A549 (cell line): ENCODE measurements around the gene TJP3. TPM values are rescaled to one million over a fixed set of nuclear protein-coding genes. Genes with fewer than 3 reads are reported as not detected.

Experiments used
- ATAC-seq, 2 experiments: fragments of 200-7000 bp in 1 of 2; fragments of >200 bp in 1 of 2; cut with Nextera tagmentation in 1 of 2; cut with Tn5 transposase in 1 of 2; 3 replicates each; pipeline versions ENCODE4 v1.8.0 to v1.9.1; 2018 to 2020; ENCODE audit warnings: mild to moderate bottlenecking in 1 of 2, moderate library complexity in 1 of 2
- CTCF ChIA-PET: fragments of 300-600 bp; sonication (Branson Sonifier 250); formaldehyde crosslinking; extraction: SDS; loops from one replicate; lab custom pipeline; 2021; ENCODE audit warnings: antibody characterized with exemption, inconsistent platforms; lab: Yijun Ruan, JAX
- POLR2A ChIA-PET: fragments of 350-600 bp; formaldehyde crosslinking; extraction: SDS; loops from one replicate; lab custom pipeline; 2021; ENCODE audit warnings: antibody characterized with exemption, inconsistent platforms; lab: Yijun Ruan, JAX
- DNase-seq, 2 experiments: peaks; one replicate each; pipeline versions ENCODE4 v3.0.0 to v3.0.0-alpha.2; 2011 to 2016; ENCODE audit warnings: low read depth in 1 of 2, low spot score in 1 of 2
- FAIRE-seq: peaks from 2 replicates; lab custom pipeline; 2011; peaks lifted over from hg19 to GRCh38; lab: Jason Lieb, UNC
- H3K27ac ChIP-seq, 2 experiments: fragments of >200 bp; sonication (Bioruptor Twin); formaldehyde crosslinking; 3 replicates each; pipeline ENCODE4 v1.5.1; 2016 to 2017
- H3K4me1 ChIP-seq: fragments of >200 bp; sonication (Bioruptor Twin); formaldehyde crosslinking; 3 replicates; pipeline ENCODE4 v1.6.1; 2016
- H3K4me2 ChIP-seq: fragments of >200 bp; sonication (Bioruptor Twin); formaldehyde crosslinking; 3 replicates; pipeline ENCODE4 v1.6.1; 2016
- H3K4me3 ChIP-seq: fragments of >200 bp; sonication (Bioruptor Twin); formaldehyde crosslinking; 3 replicates; pipeline ENCODE4 v1.5.1; 2016
- H3K9me3 ChIP-seq: fragments of >200 bp; sonication (Bioruptor Twin); formaldehyde crosslinking; 3 replicates; pipeline ENCODE4 v1.6.1; 2016
- CTCF ChIP-seq: fragments of >200 bp; sonication (Bioruptor Twin); formaldehyde crosslinking; IDR thresholded peaks from 3 replicates; pipeline ENCODE4 v1.5.1; 2016
- EHF ChIP-seq: fragments of 250-450 bp; sonication (Bioruptor Pico); IDR thresholded peaks from 2 replicates; pipeline ENCODE4 v1.5.0; 2020; ENCODE audit warnings: mild to moderate bottlenecking
- EHMT2 ChIP-seq: fragments of 200-600 bp; sonication (generic); IDR thresholded peaks from 2 replicates; pipeline ENCODE4 v1.6.1; 2016; ENCODE audit warnings: antibody characterized with exemption, low read depth, mild to moderate bottlenecking, moderate library complexity
- EP300 ChIP-seq, 2 experiments: fragments of >200 bp; sonication (Bioruptor Twin); formaldehyde crosslinking; IDR thresholded peaks; 2 replicates in 1 of 2; 3 replicates in 1 of 2; pipeline ENCODE4 v1.6.1; 2016 to 2017
- FOSB ChIP-seq: fragments of 250-450 bp; sonication (Bioruptor Pico); IDR thresholded peaks from 2 replicates; pipeline ENCODE4 v1.5.0; 2020; ENCODE audit warnings: mild to moderate bottlenecking, moderate library complexity
- GATA3 ChIP-seq: IDR thresholded peaks from 2 replicates; pipeline ENCODE4 v1.6.1; 2012; ENCODE audit warnings: borderline replicate concordance
- HES2 ChIP-seq: fragments of >200 bp; sonication (Bioruptor Twin); formaldehyde crosslinking; IDR thresholded peaks from 2 replicates; pipeline ENCODE4 v1.6.1; 2016
- HOXB13 ChIP-seq: fragments of 250-450 bp; sonication (Bioruptor Pico); IDR thresholded peaks from 2 replicates; pipeline ENCODE4 v1.5.0; 2020; ENCODE audit warnings: low read depth, mild to moderate bottlenecking, moderate library complexity
- HOXB5 ChIP-seq: fragments of 250-450 bp; sonication (Bioruptor Pico); IDR thresholded peaks from 2 replicates; pipeline ENCODE4 v1.5.0; 2020; ENCODE audit warnings: mild to moderate bottlenecking, moderate library complexity
- JUNB ChIP-seq: fragments of >200 bp; sonication (Bioruptor Twin); formaldehyde crosslinking; IDR thresholded peaks from 2 replicates; pipeline ENCODE4 v1.6.1; 2016
- KDM1A ChIP-seq: fragments of 200-600 bp; sonication (generic); IDR thresholded peaks from 2 replicates; pipeline ENCODE4 v1.6.1; 2016; ENCODE audit warnings: low read depth, mild to moderate bottlenecking
- MAZ ChIP-seq: fragments of 150-350 bp; IDR thresholded peaks from 2 replicates; pipeline ENCODE4 v1.6.1; 2014; ENCODE audit warnings: antibody characterized with exemption, low read depth, low read length, borderline replicate concordance
- NPAS2 ChIP-seq: fragments of 250-450 bp; sonication (Bioruptor Pico); IDR thresholded peaks from 2 replicates; pipeline ENCODE4 v1.8.0; 2022; ENCODE audit warnings: mild to moderate bottlenecking, moderate library complexity, borderline replicate concordance
- NR3C1 ChIP-seq: fragments of >200 bp; sonication (Bioruptor Twin); formaldehyde crosslinking; IDR thresholded peaks from 3 replicates; pipeline ENCODE4 v1.6.1; 2017
- PHF8 ChIP-seq: fragments of 200-600 bp; sonication (generic); IDR thresholded peaks from 2 replicates; pipeline ENCODE4 v1.6.1; 2016; ENCODE audit warnings: low read depth, mild to moderate bottlenecking, antibody characterized with exemption, moderate library complexity, borderline replicate concordance
- POLR2AphosphoS2 ChIP-seq: conservative IDR thresholded peaks from 2 replicates; pipeline ENCODE4 v1.6.1; 2012; ENCODE audit warnings: low read length, improper control_type of control experiment, inconsistent platforms
- RCOR1 ChIP-seq: fragments of 150-350 bp; IDR thresholded peaks from 2 replicates; pipeline ENCODE4 v1.6.1; 2014; ENCODE audit warnings: antibody characterized with exemption, low read length, low read depth
- RFX5 ChIP-seq: fragments of 450-650 bp; IDR thresholded peaks from 2 replicates; pipeline ENCODE4 v1.7.1; 2014; ENCODE audit warnings: antibody characterized with exemption, mild to moderate bottlenecking, moderate library complexity
- TFCP2L1 ChIP-seq: fragments of 250-450 bp; sonication (Bioruptor Pico); IDR thresholded peaks from 2 replicates; pipeline ENCODE4 v1.5.0; 2021; ENCODE audit warnings: mild to moderate bottlenecking
- TP53 ChIP-seq: fragments of 250-450 bp; sonication (Bioruptor Pico); IDR thresholded peaks from 2 replicates; pipeline ENCODE4 v1.5.0; 2021; ENCODE audit warnings: mild to moderate bottlenecking, moderate library complexity
- ZC3H11A ChIP-seq: fragments of 450-650 bp; IDR thresholded peaks from 2 replicates; pipeline ENCODE4 v1.6.1; 2014; ENCODE audit warnings: antibody characterized with exemption, mild to moderate bottlenecking
- ZNF302 ChIP-seq: fragments of 250-450 bp; sonication (Bioruptor Pico); IDR thresholded peaks from 2 replicates; pipeline ENCODE4 v1.9.0; 2021; ENCODE audit warnings: inconsistent platforms, mild to moderate bottlenecking, moderate library complexity
- WGBS: methylation state at CpG from one replicate; pipeline ENCODE4 v1.1.6; 2017; ENCODE audit errors: missing lambda C conversion rate; 5-methylcytosine and 5-hydroxymethylcytosine counted together
- polyA plus RNA-seq, 4 experiments: library from polyadenylated mRNA; depleted of rRNA in 3 of 4; stranded (reverse); fragments of >200 nt; fragmentation: RNase III in 1 of 4; extraction: RNeasy Plus Mini Kit Qiagen cat#74134 plus additional on column Dnase treatment in 1 of 4; gene quantifications; 2 replicates in 3 of 4; 3 replicates in 1 of 4; pipeline ENCODE4 v1.2.3, GENCODE V29; 2011 to 2017
- TF ChIP-seq, protein P1 (sequence below): fragments of 250-450 bp; sonication (Bioruptor Pico); IDR thresholded peaks from 2 replicates; pipeline ENCODE4 v1.5.0; 2020; ENCODE audit warnings: low read depth, mild to moderate bottlenecking, moderate library complexity

TJP3 gene
- polyA plus RNA-seq, 2 of the 4 experiments (the other 2 are of a cell fraction) = 1.5 to 2.3 TPM

DNA sequence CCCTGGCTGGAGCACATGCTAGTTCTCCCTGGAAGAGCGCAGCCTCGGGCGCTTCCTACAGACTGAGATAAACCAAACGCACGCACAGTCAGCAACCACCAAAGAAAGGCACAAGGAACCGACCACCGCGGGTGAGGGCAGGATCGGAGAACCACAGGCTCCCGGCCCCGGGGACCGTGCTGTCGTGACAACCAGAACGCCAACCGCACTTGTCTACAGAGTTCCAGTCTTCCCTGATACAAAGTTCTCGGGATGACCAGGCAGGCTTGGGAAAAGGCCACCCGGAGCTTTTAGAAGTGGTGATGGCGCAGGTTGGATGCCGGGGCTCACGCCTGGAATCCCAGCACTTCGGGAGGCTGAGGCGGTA lies 48.5 kb upstream of the TJP3 start:
- no peak for TF ChIP-seq HES2
- no peak for TF ChIP-seq EHF (CRISPR knock-in tag)
- no peak for TF ChIP-seq EHMT2
- no peak for TF ChIP-seq TP53 (CRISPR knock-in tag)
- TF ChIP-seq CTCF = no peak
- ATAC-seq (no peak), DNase-seq (no peak), FAIRE-seq (no peak)
- H3K4me3 ChIP-seq = no peak overlapping the region
- H3K4me2 ChIP-seq = no peak overlapping the region
- POLR2A ChIA-PET = no interaction called here
- WGBS = 96% methylated on average over 22 of the region's 22 CpGs
- H3K9me3 ChIP-seq = no peaks in the 10 kb centered on the region
- CTCF ChIA-PET = interaction anchor here (0.6 to 1.7 kb wide), 3 partner anchors 40 to 114 kb away, joined by 3 to 5 read pairs (median 3); partner anchors contain the start of gene PIP5K1C
- no peak overlapping the region for H3K27ac ChIP-seq
- no peaks in the 10 kb centered on the region for H3K4me1 ChIP-seq

GRCh38 chr19:3660493-3661219 lies 47.5 kb upstream of the TJP3 start:
- ATAC-seq (no peak), DNase-seq (no peak), FAIRE-seq (no peak)
- ChIA-PET POLR2A (no interaction called here), CTCF (interaction anchor here (1.1 to 2.2 kb wide), 7 partner anchors 30 to 161 kb away, joined by 3 to 6 read pairs (median 4); partner anchors contain the start of genes MFSD12 and PIP5K1C)
- Histone ChIP-seq H3K9me3 (no peaks in the 10 kb centered on the region), H3K4me1 (no peaks in the 10 kb centered on the region), H3K4me3 (no peak overlapping the region), H3K4me2 (no peak overlapping the region), H3K27ac (no peak overlapping the region)
- 89% methylated on average over 17 of the region's 23 CpGs for WGBS
- TF ChIP-seq RCOR1 = no peak
- no peak for TF ChIP-seq FOSB (CRISPR knock-in tag)
- TF ChIP-seq, protein P1, sequence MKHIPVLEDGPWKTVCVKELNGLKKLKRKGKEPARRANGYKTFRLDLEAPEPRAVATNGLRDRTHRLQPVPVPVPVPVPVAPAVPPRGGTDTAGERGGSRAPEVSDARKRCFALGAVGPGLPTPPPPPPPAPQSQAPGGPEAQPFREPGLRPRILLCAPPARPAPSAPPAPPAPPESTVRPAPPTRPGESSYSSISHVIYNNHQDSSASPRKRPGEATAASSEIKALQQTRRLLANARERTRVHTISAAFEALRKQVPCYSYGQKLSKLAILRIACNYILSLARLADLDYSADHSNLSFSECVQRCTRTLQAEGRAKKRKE (CRISPR knock-in tag) = no peak
- TF ChIP-seq NR3C1 = no peak
- TF ChIP-seq POLR2AphosphoS2 = no peak
- TF ChIP-seq KDM1A = no peak
- TF ChIP-seq RFX5 = no peak
- no peak for TF ChIP-seq ZC3H11A
- no peak for TF ChIP-seq HOXB5 (CRISPR knock-in tag)
- no peak for TF ChIP-seq TP53 (CRISPR knock-in tag)

DNA sequence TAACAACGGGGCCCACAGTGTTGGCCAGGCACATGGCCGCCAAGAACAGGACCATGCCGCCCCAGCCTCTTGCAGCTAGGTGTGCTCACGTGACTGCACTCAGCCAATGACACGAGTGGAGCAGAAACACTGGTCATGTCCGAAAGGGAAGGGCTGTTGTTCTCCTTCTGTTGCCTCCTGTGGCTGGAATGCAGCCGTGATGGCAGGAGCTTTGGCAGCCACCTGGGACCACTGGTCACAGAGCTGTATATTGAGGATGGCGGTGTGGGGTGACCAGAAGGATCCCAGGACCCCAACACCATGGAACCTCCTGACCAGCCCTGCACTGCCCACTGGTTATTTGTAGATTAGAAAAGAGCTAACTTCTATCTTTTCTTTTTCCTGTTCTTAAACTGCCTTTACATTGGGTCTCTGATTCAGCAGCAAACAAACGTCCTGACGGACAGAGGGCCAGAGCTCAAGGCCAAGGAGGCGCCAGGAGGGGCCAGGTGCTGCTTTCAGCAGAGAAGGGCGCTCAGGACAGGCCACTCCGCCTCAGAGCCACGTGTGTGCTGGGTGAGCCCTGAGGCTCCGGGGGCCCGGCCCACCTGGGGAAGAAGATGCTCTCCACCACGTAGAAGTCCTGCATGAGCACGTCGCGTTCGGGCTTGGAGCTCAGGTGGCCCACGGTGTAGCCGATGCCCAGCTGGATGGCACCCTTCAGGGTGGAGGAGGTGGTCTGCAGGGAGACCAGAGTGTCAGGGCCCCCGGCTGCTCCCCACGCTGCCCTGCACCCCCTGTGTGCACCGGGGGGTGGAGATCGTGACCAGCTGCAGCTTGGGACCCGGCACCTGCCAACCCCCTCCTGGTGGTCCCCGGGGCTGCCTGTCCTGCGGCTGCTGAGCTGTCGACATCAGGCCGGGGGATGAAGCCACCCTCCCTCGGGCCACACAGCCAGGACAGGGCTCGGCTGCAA lies 46.6 kb upstream of the TJP3 start:
- Histone ChIP-seq H3K4me1 (no peaks in the 10 kb centered on the region), H3K9me3 (no peaks in the 10 kb centered on the region), H3K4me3 (no peak overlapping the region), H3K4me2 (no peak overlapping the region), H3K27ac (no peak overlapping the region)
- ATAC-seq (no peak), DNase-seq (no peak), FAIRE-seq (no peak)
- WGBS = 88% methylated on average over 9 of the region's 34 CpGs
- no peak for TF ChIP-seq HOXB13 (CRISPR knock-in tag)
- no peak for TF ChIP-seq GATA3
- TF ChIP-seq TFCP2L1 (CRISPR knock-in tag) = no peak
- TF ChIP-seq JUNB = no peak
- no peak for TF ChIP-seq PHF8
- TF ChIP-seq MAZ = no peak
- no peak for TF ChIP-seq ZNF302 (CRISPR knock-in tag)
- no peak for TF ChIP-seq NPAS2 (CRISPR knock-in tag)
- no peak for TF ChIP-seq EP300 (IDR thresholded peaks at IDR 0.05)
- no peak for TF ChIP-seq EHF (CRISPR knock-in tag)
- POLR2A ChIA-PET = no interaction called here
- CTCF ChIA-PET = interaction anchor here (0.6 to 2.2 kb wide), 12 partner anchors 29 to 291 kb away, joined by 3 to 6 read pairs (median 3); partner anchors contain the start of genes APBA3, MFSD12 and PIP5K1C
